NB4 (cell line): ENCODE results near the gene LAG3.

Source experiments
- DNase-seq: peaks from one replicate; pipeline ENCODE4 v3.0.0; 2010; ENCODE audit warnings: low read depth
- H3K4me3 ChIP-seq: one replicate; pipeline ENCODE4 v1.5.1; 2011; ENCODE audit warnings: mild to moderate bottlenecking, low read depth, low read length, moderate library complexity
- MYC ChIP-seq: IDR thresholded peaks from 2 replicates; pipeline ENCODE4 v1.6.1; 2011; ENCODE audit warnings: low read depth, low read length
- POLR2A ChIP-seq: IDR thresholded peaks from 2 replicates; pipeline ENCODE4 v1.6.1; 2011; ENCODE audit warnings: mild to moderate bottlenecking; ENCODE audit not compliant: insufficient read length; ENCODE audit errors: extremely low read depth
- TF ChIP-seq, protein P1 (sequence below): IDR thresholded peaks from one replicate; pipeline ENCODE4 v1.5.1; 2012; ENCODE audit warnings: low read depth, low read length
- TF ChIP-seq, protein P2 (sequence below): IDR thresholded peaks from 2 replicates; pipeline ENCODE4 v1.6.1; 2011; ENCODE audit warnings: low read depth, low read length

Gene LAG3

DNA sequence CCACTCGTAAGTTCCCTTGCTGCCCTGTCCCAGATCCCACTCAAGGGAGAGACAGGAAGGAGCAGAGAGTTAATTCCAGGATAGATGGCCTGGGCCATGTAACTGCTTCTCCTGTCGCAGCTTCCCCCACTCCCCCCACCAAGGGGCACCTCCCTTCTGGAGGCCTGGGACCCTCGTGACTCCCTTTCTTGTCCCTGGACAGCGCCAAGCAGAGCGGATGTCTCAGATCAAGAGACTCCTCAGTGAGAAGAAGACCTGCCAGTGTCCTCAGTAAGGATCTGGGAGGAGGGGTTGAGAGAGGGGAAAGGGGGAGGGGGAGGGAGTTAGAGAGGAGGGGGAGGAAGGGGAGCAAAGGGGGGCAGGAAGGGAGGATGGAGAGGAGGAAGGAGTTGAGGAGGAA, 46.3 kb downstream of the LAG3 start:
- no peak for DNase-seq
- TF ChIP-seq, protein P1, sequence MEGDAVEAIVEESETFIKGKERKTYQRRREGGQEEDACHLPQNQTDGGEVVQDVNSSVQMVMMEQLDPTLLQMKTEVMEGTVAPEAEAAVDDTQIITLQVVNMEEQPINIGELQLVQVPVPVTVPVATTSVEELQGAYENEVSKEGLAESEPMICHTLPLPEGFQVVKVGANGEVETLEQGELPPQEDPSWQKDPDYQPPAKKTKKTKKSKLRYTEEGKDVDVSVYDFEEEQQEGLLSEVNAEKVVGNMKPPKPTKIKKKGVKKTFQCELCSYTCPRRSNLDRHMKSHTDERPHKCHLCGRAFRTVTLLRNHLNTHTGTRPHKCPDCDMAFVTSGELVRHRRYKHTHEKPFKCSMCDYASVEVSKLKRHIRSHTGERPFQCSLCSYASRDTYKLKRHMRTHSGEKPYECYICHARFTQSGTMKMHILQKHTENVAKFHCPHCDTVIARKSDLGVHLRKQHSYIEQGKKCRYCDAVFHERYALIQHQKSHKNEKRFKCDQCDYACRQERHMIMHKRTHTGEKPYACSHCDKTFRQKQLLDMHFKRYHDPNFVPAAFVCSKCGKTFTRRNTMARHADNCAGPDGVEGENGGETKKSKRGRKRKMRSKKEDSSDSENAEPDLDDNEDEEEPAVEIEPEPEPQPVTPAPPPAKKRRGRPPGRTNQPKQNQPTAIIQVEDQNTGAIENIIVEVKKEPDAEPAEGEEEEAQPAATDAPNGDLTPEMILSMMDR, result no peak
- TF ChIP-seq, protein P2, sequence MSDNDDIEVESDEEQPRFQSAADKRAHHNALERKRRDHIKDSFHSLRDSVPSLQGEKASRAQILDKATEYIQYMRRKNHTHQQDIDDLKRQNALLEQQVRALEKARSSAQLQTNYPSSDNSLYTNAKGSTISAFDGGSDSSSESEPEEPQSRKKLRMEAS, result no peak
- TF ChIP-seq MYC (no peak), POLR2A (no peak)
- H3K4me3 ChIP-seq, result no peak overlapping the region

DNA sequence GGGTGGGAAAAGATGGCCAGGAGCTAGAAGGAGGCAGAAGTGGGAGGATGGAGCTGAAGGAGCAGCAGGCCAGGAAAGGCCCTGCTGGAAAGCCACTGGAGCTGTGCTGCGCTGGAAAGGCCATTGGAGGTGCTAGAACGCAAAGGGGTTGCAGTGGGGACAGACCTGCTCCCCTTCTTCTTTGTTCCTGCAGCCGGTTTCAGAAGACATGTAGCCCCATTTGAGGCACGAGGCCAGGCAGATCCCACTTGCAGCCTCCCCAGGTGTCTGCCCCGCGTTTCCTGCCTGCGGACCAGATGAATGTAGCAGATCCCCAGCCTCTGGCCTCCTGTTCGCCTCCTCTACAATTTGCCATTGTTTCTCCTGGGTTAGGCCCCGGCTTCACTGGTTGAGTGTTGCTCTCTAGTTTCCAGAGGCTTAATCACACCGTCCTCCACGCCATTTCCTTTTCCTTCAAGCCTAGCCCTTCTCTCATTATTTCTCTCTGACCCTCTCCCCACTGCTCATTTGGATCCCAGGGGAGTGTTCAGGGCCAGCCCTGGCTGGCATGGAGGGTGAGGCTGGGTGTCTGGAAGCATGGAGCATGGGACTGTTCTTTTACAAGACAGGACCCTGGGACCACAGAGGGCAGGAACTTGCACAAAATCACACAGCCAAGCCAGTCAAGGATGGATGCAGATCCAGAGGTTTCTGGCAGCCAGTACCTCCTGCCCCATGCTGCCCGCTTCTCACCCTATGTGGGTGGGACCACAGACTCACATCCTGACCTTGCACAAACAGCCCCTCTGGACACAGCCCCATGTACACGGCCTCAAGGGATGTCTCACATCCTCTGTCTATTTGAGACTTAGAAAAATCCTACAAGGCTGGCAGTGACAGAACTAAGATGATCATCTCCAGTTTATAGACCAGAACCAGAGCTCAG, 47.0 kb downstream of the LAG3 start:
- H3K4me3 ChIP-seq, result no peak overlapping the region
- DNase-seq, result no peak
- TF ChIP-seq, protein P2, result no peak
- TF ChIP-seq MYC, result no peak
- TF ChIP-seq, protein P1, result no peak
- no peak for TF ChIP-seq POLR2A

DNA sequence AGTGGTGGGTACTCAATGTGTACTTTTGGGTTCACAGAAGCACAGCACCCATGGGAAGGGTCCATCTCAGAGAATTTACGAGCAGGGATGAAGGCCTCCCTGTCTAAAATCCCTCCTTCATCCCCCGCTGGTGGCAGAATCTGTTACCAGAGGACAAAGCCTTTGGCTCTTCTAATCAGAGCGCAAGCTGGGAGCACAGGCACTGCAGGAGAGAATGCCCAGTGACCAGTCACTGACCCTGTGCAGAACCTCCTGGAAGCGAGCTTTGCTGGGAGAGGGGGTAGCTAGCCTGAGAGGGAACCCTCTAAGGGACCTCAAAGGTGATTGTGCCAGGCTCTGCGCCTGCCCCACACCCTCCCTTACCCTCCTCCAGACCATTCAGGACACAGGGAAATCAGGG, 47.8 kb downstream of the LAG3 start:
- TF ChIP-seq, protein P1, result no peak
- TF ChIP-seq, protein P2, result no peak
- TF ChIP-seq MYC (no peak), POLR2A (no peak)
- no peak for DNase-seq
- H3K4me3 ChIP-seq, result no peak overlapping the region

DNA sequence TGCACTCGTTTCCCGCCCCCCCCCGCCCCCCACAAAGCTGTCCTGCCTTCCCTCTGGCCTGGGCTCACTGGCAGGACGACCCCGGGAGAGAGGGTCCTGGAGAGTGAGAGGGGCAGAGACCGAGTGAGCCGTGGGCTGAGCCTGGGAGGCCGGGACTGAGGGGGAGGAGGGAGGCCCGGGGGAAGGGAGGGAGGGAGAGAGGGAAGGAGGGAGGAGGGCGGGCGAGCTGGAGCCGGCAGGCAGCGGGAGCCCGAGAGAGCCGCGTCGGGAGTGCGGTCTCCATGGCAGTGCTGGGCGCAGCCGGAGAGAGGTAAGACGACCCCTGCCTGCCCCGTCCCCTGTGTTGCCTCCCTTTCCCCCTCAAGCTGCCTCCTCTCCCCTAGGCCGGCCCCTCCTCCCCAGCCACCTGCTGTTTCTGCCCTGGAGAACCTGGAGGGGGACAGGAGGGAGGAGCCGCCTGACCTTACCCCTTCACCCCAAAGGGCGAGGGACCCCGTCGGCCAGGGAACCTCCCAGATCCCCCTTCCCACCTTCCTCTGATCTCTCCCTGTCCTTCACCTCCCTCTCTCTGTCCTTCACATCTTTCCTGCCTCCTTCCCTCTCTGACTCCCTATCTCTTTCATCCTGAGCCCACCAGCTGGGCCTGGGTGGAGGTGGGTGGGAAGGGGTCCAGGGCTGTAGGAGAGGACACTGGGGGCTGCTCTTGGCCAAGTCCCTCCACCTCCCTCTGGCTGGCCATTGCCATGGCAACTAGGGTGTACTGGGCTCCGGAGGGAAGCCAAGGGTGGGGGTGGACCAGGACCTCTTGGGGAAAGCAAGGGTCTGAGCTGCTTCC, 49.5 kb downstream of the LAG3 start, which contains the start of gene GPR162:
GPR162 (plus strand) TSS at position 231 of the 835 bp plus-strand sequence. CDS start 2,078 bp downstream, outside the sequence.
- TF ChIP-seq MYC, result no peak
- TF ChIP-seq, protein P1, result no peak
- no peak for TF ChIP-seq POLR2A
- TF ChIP-seq, protein P2, result no peak
- peak within 1 kb of the TSS; percentile 11 for H3K4me3 ChIP-seq
- peak; percentile 67 for DNase-seq

DNA sequence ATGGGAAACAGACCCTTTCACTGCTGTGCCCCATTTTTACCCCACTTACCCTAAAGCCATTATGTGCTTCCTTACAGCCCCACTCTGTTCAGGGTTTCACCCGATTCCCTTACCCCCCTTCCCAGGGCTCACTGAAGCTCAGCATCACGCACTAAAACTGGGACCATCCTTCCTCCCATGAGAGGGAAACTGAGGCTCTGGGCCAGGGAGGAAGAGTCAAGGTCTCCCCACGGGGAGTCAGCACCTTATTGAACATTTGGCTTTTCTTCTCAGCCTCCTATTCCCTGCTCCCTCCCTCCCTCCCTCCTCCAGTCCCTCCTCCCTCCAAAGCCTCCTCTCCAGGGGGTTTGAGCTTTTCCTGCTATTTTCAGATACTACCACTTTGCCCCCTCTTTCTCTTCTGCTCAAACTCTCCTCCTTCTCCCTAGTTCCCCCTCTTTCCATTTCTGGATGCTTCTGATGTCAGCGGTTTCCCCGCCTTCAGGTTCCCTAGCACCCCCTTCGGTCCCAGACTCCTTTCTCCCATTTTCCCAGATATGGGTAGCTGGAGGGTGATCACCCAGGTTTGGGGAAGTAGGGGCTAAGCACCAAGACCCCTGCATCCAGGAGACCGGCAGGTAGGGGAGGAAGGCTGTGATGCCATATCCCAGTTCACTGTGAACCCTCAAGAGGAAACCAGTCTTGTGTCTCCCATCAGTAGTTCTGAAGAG, 50.3 kb downstream of the LAG3 start:
- H3K4me3 ChIP-seq, result no peak overlapping the region
- TF ChIP-seq, protein P2, result no peak
- TF ChIP-seq MYC (no peak), POLR2A (no peak)
- TF ChIP-seq, protein P1, result no peak
- DNase-seq, result no peak
